GM20000 (cell line): ENCODE results near the gene KLHL17.

Source experiments
- DNase-seq: peaks from one replicate; pipeline ENCODE4 v3.0.0; 2012; ENCODE audit warnings: low spot score
- TF ChIP-seq, protein P1 (sequence below): IDR thresholded peaks from 2 replicates; pipeline ENCODE4 v1.5.1; 2012; ENCODE audit warnings: mild to moderate bottlenecking, control low read depth; ENCODE audit errors: extremely low read depth, missing control alignments

The KLHL17 gene

DNA sequence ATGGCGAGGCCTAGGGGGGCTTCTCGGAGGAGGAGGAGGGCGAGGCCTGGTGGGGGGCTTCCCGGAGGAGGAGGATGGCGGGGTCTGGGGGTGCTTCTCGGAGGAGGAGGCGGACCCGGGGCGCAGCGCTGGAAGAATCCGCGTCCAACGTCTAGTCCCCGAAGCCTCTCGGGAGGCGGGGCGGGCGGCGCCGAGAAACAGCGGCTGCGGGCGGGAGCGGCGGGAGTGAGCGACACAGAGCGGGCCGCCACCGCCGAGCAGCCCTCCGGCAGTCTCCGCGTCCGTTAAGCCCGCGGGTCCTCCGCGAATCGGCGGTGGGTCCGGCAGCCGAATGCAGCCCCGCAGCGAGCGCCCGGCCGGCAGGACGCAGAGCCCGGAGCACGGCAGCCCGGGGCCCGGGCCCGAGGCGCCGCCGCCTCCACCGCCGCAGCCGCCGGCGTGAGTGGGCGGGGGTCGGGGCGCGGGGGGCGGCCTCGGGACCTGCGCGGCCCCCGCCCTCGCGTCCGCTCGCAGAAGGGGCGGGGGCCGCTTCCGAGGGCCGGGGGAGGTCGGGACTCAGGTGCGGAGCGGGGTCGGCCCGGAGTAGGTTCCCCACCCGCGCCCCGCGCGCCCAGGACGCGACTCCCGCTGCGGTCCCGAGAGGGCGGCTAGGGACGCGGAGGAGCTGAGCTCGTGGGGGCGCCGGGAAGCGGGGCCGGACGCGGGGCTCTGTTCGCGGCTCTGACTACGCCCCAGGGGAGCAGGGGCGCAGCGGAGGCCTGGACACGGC is at the start of gene KLHL17:
KLHL17 (plus strand) TSS at position 222 of the 769 bp plus-strand sequence; CDS start at position 332, 110 bp downstream.
- TF ChIP-seq, protein P1, sequence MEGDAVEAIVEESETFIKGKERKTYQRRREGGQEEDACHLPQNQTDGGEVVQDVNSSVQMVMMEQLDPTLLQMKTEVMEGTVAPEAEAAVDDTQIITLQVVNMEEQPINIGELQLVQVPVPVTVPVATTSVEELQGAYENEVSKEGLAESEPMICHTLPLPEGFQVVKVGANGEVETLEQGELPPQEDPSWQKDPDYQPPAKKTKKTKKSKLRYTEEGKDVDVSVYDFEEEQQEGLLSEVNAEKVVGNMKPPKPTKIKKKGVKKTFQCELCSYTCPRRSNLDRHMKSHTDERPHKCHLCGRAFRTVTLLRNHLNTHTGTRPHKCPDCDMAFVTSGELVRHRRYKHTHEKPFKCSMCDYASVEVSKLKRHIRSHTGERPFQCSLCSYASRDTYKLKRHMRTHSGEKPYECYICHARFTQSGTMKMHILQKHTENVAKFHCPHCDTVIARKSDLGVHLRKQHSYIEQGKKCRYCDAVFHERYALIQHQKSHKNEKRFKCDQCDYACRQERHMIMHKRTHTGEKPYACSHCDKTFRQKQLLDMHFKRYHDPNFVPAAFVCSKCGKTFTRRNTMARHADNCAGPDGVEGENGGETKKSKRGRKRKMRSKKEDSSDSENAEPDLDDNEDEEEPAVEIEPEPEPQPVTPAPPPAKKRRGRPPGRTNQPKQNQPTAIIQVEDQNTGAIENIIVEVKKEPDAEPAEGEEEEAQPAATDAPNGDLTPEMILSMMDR, result no peak
- peak; percentile 95 for DNase-seq

DNA sequence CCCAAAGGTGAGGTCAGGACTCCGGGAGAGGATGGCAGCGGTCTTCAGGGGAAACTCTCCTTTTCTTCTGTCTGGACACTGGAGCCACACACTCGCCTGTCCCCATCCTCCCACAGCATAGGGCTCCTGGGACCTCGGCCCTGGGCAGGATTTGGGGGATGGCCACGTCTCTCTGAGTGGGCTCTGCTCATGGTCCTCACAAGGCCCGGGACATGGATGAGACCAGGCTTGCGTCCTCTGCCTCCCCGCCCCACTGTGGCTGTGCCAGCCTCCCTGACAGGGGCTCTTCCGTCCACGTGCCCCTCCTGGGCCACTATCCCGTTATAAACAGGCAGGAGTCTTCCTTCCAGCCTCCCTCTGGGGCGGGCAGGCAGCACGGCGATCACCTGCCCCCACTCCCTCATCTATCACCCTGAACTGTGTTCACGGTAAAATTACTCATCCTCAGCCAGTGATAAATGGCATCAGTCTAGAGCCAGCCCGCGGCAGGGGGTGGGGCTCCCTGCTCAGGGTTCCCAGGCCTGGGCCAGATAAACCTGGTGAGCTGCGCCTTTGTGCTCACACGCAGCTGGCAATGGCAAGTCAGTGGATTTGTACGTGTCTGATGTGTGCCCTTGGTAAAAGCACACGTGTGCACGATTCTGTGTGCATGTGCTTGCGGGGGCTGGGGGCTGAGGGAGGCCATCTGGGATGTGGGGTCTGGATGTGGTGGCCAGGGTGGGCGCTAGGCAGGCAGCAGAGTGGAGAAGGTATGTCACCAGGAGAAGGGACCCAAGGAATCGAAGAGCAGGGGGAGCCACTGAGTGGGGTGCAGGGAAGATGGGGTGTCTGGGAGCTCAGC is 49.3 kb upstream of the KLHL17 start:
- TF ChIP-seq, protein P1, result no peak
- no peak for DNase-seq

DNA sequence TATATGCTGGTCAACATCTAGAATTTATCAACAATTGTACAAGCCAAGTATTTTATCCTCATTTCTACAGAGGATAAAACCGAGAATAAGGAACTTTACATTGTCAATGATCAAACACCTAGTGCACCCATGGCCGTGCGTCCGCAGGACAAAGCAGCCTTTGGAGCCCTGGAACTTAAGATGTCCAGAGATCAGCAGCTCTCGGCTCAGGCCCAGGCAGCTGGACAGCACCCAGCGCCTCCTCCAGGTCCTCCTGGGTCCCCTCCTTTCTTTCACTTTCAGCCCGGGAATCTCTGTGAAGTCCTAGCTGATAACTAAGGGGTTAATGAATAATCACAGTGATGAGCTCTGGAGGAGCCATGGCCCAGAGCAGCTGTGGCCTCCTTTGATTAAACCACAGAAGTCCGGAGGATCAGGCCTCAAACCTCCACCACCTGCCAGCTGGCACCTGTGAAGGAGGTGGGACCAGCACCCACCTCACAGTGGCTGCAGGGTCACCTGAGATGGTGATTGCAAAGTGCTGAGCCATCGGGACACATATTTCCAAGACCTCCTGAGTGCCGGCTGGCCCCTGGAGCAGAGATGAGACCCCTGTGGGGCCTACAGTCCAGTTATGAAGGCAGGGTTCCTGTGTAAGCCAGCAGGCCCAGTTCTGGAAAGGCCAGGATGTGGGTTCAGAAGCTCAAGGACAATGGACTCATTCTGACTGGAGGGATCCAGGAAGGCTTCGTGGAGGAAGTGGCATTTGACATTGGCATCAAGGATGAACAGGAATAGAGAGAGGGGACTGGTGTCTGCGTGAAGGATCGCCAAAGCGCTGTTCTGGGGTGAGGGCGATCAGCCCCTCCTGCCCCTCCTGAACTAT is 48.3 kb upstream of the KLHL17 start:
- TF ChIP-seq, protein P1, result no peak
- no peak for DNase-seq

DNA sequence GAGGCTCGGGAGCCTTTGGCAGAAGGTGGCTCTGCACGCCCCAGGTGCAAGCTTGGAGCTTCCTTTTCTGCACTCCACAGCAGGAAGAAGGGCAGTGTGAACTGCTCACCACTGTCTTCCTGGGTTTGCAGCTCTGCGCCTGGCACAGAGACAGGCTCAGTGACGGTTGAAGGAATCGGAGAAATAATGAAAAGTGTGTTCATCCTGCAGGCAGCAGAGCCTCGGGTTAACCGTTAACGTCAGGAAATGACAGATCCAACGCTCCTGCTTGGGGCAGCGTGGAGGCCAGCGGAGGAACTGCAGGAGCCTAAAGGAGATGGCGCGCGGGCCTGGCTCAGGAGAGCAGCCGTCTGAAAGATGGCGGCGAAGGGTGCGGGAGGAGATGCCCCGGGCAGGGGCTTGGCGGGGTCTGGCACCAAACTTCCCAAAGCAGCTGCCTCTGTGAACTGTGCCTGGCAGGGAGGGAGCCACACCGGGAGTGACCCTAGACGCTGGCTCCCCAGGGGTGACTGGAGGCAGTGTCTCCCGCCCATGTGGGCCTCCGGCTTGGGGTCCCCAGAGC is 47.6 kb upstream of the KLHL17 start:
- TF ChIP-seq, protein P1, result no peak
- DNase-seq, result no peak

DNA sequence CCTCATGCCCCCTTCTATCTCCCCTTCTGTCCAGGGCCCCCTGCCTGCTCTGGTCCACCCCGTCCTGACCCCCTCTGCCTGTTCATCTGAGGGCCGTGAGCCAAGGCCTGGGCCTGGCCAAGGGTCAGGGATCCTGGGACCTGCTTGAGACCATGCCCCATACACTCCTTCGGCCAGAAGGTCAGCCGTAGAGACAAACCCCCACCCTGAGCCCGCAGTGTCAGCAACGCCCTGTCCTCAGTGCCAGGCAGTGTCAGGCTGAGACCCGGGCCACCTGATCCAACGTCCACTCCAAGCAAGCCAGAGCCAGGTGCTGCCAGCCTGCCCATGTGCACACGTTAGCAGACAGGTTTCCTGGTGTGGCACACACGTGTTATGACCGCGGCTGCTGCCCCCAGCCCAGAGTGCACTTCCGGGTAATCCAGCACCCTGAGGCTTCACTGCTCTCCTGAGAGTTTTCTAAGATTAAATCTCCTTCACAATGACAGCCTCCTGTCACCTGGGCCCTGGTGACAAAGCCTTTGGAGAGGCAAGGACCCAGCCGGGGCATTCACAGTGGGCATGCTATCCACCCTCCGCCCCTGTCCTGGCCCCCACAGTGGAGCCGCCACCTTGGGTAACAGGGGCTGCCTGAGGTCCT is 46.8 kb upstream of the KLHL17 start:
- no peak for DNase-seq
- TF ChIP-seq, protein P1, result no peak

DNA sequence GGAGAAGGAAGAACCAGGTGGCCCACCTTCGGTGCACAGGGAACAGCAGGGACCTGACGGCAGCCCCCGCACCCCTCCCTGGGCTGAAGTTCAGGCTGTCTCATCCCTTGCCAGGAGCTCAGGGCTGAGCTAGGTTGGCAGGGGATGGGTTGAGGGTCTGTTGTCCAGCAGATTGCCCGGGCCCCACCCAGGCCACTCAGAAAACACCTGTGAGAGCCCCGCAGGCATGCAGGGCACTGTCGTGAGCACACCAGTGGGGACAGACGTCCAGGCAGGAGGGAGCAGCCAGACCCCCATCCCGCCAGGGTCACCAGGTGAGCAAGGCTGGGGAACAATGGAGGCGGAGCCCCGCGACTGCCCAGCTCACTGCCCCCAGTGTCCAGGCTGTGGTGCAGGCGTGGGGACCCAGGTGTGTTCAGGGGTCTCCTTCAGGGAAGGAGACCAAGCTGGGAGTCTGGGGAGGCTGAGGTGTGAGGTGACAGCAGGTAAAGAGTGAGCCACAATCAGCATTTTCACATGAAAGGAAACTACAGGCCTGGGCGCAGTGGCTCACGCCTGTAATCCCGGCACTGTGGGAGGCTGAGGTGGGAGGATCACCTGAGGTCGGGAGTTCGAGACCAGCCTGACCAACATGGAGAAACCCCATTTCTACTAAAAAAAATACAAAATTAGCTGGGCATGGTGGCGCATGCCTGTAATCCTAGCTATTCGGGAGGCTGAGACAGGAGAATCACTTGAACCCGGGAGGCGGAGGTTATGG is 46.1 kb upstream of the KLHL17 start:
- TF ChIP-seq, protein P1, result no peak

More for the DNA sequence above, 46.1 kb upstream of the KLHL17 start:
- DNase-seq, result no peak
